ENCODE results near the gene KCNC3.

DNA sequence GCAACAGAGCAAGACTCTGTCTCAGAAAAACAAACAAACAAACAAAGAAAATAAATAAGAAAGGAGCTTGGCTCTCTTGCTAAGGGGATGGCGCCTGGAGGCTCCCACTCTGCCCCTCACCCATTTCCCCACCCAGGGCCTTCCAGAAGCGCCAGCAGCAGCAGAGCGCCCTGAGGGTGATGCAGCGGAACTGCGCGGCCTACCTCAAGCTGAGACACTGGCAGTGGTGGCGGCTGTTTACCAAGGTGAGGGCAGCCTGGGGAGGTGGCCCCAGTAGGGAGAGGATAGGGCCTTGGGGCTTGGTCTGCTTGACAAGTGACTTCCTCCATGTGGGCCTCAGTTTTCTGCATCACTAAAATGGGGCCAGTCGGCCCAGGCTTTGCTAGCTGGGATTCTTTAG lies 66.0 kb downstream of the KCNC3 start:
- no peak for TF ChIP-seq POLR2A (IDR thresholded peaks at IDR 0.05)
- TF ChIP-seq, protein P1, sequence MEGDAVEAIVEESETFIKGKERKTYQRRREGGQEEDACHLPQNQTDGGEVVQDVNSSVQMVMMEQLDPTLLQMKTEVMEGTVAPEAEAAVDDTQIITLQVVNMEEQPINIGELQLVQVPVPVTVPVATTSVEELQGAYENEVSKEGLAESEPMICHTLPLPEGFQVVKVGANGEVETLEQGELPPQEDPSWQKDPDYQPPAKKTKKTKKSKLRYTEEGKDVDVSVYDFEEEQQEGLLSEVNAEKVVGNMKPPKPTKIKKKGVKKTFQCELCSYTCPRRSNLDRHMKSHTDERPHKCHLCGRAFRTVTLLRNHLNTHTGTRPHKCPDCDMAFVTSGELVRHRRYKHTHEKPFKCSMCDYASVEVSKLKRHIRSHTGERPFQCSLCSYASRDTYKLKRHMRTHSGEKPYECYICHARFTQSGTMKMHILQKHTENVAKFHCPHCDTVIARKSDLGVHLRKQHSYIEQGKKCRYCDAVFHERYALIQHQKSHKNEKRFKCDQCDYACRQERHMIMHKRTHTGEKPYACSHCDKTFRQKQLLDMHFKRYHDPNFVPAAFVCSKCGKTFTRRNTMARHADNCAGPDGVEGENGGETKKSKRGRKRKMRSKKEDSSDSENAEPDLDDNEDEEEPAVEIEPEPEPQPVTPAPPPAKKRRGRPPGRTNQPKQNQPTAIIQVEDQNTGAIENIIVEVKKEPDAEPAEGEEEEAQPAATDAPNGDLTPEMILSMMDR (IDR thresholded peaks at IDR 0.05), result no peak

Data from adrenal gland (tissue), 5 donors.